GM12874 (cell line): Measurements from ENCODE around the gene AIMP1.

ENCODE experiments used
- TF ChIP-seq, protein P1 (sequence below): IDR thresholded peaks from 2 replicates; pipeline ENCODE4 v1.5.1; 2011; ENCODE audit warnings: low read depth, mild to moderate bottlenecking, control low read depth, low read length, moderate library complexity; ENCODE audit not compliant: insufficient read depth

Gene AIMP1

DNA sequence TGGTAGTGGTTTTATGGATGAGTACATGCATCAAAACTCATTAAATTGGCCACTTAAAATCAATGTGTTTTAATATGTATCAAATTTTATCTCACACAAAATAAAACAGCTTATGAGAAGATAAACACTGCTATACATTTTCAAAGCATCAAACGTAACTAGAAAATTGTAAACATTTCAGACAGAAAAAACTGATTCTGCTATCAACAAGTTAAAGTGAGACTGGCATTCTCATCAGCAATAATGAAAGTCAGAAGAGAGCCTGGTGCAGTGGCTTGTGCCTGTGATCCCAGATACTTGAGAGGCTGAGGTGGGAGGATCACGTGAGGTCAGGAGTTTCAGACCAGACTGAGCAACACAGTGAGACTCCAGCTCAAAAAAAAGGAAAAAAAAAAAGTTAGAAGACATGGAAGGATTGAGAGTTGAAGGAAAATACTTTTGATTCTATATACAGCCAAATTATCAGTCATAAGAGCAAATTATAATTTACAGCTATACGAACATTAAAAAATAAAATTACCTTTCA, 3.3 kb upstream of the AIMP1 start:
- TF ChIP-seq, protein P1, sequence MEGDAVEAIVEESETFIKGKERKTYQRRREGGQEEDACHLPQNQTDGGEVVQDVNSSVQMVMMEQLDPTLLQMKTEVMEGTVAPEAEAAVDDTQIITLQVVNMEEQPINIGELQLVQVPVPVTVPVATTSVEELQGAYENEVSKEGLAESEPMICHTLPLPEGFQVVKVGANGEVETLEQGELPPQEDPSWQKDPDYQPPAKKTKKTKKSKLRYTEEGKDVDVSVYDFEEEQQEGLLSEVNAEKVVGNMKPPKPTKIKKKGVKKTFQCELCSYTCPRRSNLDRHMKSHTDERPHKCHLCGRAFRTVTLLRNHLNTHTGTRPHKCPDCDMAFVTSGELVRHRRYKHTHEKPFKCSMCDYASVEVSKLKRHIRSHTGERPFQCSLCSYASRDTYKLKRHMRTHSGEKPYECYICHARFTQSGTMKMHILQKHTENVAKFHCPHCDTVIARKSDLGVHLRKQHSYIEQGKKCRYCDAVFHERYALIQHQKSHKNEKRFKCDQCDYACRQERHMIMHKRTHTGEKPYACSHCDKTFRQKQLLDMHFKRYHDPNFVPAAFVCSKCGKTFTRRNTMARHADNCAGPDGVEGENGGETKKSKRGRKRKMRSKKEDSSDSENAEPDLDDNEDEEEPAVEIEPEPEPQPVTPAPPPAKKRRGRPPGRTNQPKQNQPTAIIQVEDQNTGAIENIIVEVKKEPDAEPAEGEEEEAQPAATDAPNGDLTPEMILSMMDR = no peak

DNA sequence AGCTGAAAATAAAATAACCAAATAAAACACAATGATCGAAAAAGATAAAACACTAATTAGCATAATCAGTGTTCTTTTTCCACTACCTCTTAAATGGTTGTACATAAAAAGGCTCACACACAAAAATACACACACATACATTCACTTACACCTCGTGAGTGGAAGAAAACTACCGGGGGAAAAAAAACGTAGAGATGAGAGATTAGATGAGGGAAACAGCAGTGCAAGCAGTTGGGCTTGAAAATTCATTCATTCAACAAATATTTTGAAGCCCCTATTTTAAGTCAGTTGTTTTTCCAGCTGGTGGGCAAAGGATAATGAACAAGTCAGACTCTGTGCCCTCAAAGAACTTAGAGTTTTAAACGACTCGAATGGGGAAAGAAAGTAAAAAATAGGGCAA, 1.4 kb upstream of the AIMP1 start:
- TF ChIP-seq, protein P1 = no peak

DNA sequence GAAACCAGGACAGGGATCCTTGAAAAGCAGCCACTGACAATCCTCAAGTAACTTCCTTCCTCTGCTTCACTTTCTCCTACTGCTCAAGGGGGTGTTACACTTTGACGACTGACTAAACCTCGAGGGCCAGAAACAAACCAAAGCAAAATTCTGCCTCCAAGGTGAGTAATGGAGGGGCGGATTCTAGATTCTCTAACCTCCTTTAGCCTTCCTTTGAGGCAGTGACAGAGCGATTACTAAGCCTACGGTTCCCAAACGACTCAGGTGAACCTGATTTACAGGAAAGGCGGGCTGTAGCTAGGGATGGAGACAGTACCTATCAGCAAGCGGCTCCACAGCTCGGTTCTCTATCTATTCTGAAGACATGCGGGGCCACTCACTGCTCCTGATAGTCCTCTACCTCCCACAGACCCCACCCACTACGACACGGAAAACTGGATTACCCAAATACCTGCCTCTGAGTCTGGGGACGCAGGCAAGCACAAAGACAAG, 828 bp upstream of the AIMP1 start:
- TF ChIP-seq, protein P1 = no peak

DNA sequence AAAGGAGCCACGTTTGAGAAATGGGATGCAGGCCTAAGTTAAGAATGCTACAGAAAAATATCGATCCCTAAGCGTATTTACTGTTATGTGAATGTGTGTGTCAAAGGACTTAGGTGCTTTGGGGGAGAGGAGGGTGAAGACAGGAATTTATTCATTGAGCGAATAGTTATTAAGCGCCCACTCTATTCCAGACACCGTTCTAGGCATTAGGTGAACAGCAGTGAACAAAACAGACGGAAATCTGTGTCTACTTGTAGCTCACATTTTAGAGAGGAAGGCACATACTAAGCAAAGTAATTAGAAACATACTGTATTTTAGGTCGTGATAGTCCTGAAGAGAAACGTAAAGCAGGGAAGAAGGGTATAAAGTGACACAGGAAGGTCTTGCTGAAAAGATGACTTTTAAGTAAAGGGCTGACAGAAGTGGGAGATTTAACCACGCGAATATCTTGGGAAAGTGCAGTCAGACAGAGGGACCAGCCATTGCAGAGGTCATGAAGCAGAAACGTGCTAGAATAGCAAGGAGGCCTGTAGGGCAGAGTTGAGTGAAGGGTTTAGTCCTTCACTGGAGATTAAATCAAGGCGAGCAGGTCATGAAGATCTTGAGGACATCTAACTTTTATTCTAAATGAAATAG, 541 bp downstream of the AIMP1 start:
- TF ChIP-seq, protein P1 = no peak

DNA sequence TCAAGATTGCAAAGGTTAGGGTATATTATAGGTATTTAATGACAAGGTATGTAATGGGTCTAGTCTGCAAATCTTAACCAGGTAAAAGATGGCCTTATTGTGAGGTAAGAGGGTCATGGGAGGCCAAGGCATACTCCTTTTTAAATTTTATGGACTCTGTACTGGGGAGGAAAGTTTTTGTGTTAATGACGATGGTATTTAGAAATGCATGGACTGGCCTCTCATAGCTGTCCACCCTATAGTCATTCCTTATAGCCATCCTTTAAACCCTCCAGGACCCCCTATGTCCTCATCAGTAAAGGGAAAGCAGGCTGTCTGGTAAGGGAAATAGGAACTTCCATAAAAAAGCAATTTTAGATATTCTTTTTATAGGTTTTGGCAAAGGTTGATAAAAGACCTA, 1.5 kb downstream of the AIMP1 start:
- TF ChIP-seq, protein P1 = no peak

DNA sequence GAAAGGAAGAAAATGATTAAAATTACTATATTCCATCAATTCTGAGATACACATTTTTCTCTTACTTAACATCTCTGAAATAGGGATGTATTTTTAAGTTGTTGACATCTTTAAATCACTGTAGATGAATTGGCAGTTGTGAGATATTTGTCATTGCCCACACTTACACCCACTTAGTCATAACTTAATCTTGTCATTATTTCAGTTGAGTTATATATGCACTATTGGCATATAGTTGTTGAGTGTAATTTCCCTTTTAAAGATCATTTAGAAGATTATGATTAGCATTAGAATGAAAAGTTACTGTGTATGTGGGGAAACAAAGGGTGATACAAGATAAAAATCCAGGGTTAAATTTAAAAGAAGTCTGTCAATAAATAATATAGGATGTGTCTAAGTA, 2.2 kb downstream of the AIMP1 start:
- TF ChIP-seq, protein P1 = no peak

DNA sequence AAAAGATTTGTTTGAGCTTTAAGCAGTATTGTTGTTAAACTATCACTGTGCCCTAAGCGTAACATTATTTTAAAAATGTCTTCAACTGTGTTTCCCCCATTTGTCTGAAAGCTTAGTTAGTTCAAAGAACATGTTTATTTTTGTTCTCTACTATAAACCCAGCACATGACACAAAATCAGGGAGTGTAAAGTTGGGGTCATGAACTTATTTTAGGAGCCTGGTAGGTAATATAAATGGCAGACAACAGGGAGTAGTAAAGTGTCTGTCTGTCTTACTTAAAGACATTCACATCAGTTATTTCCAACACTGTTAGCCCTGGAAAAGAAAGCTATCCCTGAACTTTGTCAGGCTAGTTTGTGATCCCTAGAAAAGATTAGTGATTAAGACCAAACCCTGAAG, 3.9 kb downstream of the AIMP1 start:
- TF ChIP-seq, protein P1 = no peak
